T-helper 1 cell (primary cell): ENCODE measurements around the gene ABCA7.

Source experiments
- DNase-seq, 5 donors: peaks; one replicate each; pipeline ENCODE4 v3.0.0-alpha.2; 2012 to 2020

Gene ABCA7

DNA sequence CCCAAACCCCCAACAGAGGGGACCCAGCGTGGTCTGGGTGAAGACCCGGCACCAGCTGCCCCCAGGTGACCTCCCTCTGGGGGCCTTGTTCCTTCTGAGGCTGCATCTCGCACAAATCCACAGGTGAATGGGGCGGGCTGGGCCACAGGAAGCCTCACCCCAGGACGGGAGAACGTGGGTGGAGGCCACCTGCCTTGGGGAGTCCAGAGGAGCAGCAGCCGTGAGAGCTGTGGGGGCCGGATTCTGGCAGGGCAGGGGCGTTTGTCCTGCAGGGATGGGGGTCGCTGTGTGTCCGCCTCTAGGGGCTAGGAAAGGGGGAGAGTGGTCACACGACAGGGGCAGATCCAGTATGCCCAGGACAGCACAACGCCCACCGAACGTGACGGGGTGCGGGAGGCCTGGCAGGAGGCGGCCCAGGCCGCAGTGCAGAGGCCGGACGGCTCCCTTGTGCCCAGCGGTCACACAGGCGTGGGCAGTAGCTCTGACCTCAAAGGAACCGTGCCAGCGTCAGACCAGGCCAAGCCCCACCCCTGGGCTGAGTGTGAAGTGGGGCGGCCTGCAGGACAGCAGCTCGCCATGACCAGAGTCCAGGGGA lies 48.6 kb downstream of the ABCA7 start:
- DNase-seq = no peak

DNA sequence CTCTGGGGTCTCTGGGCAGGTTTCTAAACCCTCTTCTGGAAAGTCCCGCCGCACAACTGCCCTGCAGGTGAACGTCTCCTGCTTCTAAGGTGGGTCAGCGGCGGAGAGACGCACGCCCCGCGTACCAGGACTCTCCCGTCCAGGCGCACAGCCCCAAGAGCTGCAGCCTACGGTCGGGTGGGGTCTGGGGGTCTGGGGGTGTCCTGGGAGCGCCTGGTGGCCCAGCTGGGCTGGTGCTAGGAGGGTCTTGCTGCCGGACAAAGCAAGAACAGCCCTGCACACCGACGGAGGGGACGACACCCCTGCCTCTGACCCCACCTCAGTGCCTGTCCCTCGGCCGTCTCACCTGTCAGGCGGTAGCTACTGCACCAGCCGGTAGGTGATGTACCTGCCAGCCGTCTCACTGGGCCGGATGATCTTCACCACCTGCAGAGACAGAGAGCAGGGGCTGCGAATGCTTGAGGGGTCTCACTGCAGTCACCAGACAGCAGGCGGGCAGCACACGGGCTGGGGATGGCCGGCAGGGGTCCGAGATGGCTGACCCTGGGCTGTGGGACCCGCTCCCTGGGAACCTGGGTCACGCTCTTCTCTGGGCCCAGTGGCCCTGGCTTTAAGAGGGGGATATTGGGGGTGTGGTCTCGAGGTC lies 49.3 kb downstream of the ABCA7 start:
- DNase-seq = no peak

DNA sequence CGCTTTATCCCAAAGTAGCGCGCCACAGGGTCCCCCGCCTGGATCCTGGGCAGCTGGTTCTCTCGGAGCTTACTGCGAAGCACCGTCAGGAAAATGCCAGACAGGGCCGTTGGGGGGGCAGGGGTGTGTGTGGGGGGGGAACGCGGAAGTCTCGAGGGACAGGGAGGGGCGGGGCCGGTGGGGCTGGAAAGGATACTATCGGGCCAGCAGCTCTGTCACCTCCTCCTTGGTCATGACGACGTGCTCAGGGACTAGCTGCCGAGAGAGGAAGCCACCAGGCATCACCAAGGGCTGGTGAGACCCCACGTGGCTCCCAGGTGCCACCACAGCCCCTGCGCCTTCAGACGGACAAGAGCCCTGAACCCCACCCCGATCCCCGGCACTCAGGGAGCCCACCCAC lies 50.0 kb downstream of the ABCA7 start:
- no peak for DNase-seq

DNA sequence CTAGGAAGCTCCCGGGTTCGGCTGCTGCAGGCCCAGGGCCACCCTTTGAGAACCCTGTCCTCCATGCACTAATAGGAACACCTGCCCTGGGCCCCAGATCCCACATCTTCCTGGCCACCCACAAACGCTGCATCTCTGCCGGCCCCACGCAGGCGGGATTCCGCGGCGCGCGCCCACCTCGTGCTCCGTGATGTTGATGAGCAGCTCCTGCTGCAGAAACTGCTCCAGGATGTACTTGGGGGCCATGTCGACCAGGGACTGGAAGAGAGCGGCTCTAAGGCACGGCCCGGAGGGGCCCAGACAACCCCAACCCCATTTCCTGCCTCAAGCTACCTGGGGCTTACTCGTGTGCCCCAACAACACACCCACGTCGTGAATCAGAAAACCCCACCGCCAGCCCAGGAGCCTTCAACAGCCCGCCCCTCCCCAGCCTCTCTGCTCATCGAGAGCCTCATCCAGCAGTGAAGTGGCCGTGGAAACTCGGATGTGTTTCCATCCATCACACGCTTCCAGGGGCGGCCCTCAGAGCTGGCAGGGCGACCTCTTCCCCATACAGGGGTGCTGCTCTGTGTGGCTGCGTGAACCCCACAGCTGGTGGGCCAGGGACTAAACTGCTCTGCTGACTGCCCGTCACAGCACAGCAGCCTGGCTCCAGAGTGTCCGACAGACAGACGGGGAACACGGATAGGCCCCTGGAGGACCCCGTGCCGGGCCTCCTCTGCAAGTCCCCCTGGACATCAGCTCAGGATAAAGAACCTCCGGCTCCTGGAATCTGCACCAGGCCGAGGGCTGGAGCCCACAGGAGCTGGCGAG lies 51.0 kb downstream of the ABCA7 start:
- no peak for DNase-seq

DNA sequence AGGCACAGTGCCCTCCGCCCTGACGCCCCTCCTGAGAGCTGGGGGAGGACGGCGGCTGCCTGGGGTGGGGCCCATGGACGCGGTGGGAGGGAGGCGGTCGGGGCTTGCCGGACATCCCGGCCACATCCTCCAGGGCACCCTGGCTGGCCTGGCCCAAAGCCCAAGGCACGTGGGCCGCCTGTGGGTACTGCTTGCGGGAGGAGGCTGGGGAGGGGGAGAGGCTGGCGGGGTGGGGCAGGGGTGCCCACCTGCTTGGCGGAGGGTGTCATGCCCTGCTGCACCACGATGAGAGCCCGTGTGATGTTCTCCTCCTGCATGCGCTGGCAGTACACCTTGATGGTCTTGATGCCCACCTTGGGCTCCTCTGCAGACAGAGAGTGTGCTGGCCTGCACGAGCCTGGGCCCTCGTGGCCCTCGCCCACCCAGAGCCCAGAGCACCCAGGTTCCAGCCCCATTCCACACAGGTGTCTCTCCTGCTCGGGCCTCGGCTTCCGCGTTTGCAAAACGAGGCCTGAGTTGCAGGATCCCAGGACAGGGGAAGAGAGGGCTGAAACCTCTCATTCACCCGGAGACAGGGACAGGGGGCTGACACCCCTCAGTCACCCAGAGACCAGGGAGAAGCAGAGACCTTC lies 51.8 kb downstream of the ABCA7 start:
- no peak for DNase-seq

DNA sequence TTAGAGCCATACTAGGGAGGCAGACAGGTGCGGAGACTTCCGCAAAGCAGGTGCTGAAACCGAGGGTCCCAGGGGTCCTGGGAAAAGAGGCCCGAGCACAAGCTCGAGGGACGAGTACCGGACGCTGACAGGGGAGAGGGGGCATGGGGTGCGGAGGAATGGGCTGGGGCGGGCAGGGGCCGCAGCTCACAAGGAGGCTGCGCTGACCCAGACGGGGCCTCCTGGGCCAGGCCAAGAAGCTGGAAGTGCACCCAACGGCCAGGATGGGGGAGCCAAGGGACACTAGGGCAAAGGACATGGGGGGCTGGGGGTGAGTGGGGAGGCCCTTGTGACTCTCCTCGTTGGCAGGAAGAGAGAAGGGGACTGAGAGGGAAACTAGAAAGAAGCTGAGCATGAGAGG lies 53.4 kb downstream of the ABCA7 start:
- DNase-seq = no peak

DNA sequence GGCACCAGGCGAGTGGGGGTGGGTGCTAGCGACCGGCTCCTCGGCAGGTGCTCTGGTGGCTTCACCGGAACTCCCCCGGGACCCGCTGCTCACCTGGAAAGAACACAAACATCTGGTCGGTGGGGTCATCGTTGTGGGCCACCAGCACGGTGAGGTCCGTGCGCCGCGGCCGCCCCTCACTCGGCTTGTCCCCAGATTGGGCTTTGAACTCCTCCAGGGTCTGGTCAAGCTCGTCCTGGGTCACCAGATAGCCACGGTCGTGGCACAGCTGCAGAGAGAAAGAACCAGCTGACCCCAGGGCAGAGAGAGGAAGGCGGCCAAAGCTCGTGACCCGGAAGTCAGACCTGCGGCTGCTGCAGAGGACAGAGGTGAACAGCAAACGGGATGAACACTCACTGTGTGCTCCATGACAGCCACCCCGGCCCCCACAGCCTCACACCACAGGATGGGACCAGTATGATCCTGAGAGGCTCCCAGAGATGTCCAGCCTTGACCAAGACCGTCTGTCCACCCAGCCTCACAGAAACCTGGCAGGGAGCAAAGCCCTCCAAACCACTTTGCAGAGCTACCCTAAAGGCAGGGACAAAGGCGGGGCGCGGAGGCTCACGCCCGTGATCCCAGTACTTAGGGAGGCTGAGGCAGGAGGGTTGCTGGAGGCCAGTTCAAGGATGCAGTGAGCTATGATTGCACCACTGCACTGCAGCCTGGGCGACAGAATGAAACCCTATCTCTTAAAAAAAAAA lies 54.1 kb downstream of the ABCA7 start:
- DNase-seq = no peak

DNA sequence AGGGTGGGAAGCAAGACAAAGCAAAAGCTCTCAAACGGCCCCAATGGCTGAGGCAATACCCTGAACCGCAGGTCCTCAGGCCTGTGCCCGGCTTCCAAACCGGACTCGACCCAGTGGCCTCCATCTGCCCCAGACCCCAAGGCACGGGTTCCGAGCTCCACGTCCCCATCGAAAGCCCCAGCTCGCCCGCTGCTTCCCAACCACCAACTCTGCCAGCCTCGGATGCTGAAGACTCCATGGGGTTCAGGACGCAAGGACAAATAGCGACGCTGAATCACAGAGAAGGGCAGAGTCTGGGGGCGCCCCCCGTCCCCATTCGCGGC lies 54.7 kb downstream of the ABCA7 start:
- no peak for DNase-seq

DNA sequence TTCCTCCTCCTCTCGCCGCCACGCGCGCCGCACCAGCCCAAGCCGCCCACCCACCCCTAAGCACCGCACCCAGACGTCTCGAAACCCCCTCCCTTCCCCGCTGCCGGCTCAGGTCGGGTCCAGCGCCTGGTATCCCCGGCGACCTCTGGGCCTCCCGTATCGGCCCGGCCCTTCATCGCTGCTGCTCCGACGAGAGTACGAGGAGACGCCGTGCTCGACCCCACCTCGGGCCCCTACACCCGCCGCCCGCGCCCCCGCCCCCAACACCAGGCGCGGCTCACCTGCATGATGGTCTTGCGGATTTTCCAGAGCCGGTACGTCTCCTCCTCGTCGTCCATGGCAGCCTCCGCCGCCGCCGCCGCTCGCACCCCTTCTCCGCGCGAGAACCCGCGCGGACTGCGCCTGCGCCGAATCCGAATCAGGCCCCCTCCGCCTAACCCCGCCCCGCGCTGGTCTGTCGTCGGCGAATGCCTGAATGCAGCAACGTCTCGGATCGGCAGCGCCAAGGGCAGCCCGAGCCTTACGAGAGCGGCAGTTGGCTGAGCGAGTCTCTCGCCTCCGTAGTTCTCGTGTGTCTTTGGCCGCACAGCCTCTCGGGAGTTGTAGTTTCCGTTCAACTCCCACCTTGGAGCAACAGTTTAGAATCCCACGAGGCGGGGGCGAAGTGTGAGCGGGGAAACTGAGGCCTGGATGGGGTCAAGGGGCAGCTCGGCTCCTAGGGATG lies 55.2 kb downstream of the ABCA7 start, which contains the start of gene POLR2E:
Gene POLR2E, minus strand, starts transcription at position 398 of the 724 bp plus-strand sequence. Its CDS starts 60 bp downstream, at position 338.
- peak; percentile 97 to 99 (median 97) for DNase-seq

DNA sequence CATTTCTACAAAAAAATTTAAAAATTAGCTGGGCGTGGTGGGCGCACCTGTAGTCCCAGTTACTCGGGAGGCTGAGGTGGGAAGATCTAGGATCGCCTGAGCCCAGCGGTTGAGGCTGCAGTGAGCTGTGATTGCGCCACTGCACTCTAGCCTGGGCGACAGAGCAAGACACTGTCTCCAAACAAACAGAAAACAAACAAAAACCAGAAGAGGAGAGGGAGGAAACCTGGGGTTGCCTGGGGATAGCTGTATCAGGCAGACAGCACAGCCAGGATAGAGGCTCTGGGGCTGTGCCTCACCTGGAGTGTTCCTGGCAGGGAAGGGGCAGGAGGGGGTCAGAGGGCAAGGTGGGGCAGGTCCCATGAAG lies 57.9 kb downstream of the ABCA7 start:
- DNase-seq = no peak

DNA sequence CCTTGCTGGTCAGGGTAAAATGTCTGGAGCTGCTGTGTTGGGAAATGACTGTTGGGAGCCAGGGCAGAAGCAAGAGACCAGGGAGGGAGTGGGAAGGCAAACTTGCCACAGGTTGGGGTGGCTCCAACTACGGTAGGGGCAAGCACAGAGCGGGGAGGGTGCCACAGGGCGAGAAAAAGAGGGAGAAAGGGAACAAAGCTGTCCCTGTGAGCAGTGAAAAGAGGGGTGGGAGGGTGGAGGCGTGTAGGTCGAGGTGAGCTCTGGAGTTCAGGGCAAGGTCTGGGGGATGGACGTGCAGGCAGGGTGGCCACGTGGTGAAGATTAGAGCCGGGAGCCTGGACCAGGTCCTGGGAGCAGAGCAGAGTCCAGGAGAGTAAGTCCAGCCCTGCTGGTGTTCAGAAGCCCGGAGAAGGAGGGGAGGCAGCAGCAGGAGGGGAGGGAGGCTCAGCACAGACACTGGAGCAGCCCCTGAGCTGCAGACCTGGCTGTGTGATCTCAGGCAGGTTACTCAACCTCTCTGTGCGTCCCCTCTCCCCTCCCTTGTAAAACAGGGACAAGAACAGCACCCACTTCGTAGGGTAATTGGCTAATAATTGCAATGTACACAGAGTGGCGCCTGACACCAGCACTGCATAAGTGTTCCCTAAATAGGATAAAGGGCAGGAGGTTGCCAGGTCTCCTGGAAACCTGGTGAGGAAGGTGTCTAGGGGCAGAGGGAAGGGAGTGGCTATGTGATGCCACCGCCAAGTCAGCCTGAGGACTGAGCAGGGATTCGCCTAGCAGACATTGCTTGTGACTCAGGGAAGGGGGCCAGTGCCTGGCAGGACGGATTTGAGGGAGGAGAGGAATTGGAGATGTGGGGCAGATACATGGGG lies 58.5 kb downstream of the ABCA7 start:
- DNase-seq = no peak

DNA sequence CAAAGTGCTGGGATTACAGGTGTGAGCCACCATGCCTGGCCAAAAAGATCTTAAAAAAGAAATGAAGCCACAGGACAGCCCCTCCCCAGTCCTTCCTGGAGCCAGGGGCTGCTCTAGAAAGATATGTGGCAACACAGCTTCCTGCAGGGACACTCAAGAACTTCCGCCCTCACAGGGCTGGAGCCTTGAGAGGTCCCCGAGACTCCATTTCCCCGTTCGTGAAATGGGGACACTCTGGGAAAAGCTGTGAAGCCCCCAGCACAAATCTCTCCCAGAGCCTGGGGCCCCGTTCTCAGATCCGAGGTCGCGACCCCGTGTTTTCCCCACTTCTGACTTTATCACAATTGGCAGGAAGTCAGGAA lies 61.4 kb downstream of the ABCA7 start:
- DNase-seq = no peak

DNA sequence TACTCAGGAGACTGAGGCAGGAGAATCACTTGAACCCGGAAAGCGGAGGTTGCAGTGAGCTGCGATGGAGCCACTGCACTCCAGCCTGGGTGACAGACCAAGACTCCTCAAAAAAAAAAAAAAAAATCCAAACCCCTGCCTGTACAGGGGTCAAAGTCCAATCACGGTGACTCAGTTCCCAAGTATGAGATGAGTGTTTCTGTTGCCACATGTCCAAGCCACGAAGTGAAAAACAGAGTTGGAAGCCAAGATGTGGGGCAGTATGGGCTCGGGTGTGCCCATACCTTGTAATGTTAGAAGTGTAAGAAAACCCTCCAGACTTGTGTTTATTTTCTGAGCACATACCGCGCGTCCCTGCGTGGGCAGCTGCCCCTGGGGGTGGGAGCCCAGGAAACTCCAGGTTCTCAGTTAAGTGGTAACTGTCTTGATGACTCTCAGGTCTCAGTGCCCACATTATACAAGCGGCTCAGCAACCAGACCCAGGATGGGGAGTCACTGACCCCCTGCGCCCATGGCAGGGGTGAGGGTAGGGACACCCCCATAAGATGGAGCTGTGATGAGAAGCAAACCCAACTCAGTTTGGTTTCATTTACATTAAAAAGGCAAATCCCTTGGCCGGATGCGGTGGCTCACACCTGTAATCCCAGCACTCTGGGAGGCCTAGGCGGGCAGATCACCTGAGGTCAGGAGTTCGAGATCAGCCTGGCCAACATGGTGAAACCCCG lies 62.7 kb downstream of the ABCA7 start:
- DNase-seq = peak in 2 of 5 donors; percentile 8 to 77

DNA sequence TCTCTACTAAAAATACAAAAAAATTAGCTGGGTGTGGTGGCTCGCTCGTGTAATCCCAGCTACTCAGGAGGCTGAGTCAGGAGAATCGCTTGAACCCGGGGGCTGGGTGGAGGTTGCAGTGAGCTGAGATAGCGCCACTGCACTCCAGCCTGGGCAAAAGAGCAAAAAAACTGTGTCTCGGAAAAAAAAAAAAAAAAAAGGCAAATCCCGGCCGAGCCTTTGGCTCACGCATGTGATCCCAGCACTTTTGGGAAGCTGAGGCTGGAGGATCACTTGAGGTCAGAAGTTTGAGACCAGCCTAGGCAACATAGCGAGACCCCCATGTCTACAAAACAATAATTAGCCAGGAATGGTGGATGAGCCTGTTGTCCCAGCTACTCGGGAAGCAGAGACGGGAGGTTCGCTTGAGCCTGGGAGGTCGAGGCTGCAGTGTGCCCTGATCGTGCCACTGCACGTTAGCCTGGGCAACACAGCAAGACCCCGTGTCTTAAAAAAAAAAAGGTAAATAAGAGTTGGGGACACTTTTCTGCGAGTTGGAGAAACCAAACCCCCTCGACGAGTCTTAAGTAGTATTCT lies 63.3 kb downstream of the ABCA7 start:
- no peak for DNase-seq

DNA sequence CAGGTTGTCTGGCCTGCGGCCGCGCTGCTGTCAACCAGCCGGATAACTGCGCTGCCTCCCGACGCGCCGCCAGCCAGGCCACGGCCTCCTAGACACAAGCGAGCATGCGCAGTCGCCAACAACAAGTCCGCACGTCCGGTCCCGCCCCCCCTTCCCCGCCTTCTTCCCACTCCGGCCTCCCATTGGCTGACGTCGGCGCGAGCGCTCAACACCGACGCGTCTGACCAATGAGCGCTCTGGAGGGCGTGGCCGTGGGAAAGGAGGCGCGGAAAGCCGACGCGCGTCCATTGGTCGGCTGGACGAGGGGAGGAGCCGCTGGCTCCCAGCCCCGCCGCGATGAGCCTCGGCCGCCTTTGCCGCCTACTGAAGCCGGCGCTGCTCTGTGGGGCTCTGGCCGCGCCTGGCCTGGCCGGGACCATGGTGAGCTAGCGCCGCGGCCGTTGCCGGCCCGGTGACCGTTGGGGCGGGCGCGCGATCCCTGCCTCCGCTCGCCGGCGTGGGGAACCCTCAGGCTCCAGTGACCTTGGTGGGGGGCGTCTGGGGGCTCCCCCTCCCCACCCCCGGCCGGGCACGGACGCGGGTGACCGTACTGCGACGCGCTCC lies 63.9 kb downstream of the ABCA7 start, which contains the start of gene GPX4:
Gene GPX4, plus strand, starts transcription at position 287 of the 603 bp plus-strand sequence. Its CDS starts 50 bp downstream, at position 337.
- peak; percentile 98 to 100 (median 99) for DNase-seq

DNA sequence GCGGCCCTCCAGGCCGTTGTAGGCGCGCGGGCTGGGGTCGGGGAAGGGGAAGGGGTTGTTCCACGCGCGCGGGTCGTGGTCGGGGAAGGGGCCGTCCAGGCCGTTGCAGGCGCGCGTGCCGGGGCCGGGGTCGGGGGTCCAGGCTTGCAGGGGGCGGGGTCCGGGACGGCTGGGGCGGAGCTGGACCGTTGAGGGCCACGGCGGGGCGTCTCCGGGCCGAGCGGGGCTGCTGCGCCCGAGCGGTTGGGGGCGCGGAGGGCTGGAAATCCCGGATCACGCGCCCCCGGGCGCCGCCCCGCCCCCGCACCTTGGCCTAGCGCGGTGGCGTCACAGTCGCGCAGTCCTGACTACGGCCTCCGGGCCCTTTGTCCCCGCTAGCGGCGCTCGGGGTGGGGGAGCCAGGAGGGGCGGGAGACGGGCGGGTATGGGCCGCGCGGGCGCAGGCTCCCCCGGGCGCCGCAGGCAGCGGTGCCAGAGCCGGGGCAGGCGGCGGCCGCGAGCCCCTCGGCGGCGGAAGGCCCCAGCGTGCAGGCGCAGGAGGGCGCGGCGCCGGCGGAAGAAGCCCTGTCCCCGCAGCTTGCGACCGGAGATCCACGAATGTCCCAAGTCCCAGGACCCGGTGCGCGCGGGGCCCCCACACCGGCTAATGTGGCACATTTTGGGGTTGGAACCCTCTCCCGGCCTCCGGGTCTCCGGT lies 64.6 kb downstream of the ABCA7 start:
- peak; percentile 58 to 79 (median 68) for DNase-seq

DNA sequence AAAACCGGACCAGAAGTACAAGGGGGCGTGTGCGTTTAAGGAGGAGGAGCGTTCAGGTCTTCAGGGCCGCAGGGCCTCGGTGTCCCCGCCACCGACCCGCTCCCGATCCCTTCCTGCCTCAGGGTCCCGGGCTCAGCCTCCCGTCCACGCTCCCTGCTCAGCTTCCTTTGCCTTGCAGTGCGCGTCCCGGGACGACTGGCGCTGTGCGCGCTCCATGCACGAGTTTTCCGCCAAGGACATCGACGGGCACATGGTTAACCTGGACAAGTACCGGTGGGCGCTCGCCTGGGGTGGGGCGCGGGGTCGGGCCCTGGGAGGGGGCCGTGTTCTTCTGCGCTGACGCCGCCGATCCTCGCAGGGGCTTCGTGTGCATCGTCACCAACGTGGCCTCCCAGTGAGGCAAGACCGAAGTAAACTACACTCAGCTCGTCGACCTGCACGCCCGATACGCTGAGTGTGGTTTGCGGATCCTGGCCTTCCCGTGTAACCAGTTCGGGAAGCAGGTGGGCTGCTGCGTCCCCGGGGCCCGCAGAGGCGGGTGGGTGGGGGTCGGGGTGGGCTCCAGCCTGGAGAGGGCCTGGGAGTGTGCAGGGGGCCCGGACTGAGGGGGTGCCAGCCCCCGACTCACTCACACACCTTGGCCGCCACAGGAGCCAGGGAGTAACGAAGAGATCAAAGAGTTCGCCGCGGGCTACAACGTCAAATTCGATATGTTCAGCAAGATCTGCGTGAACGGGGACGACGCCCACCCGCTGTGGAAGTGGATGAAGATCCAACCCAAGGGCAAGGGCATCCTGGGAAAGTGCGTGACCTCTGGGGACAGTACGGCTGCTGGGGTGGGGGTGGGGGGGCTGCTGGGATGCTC lies 65.3 kb downstream of the ABCA7 start:
- DNase-seq = no peak
